ENCODE results near the gene ARF1. TPM values are rescaled to one million over a fixed set of nuclear protein-coding genes. Genes with fewer than 3 reads are reported as not detected.
A peak's percentile ranks its signal among the peaks of the same experiment; 100 is the strongest.

ARF1 gene
- total and polyA plus RNA-seq, 2 of the 8 experiments (the other 6 are each of a cell fraction or from before 2014, with no cell fraction given): 265 to 471 TPM

DNA sequence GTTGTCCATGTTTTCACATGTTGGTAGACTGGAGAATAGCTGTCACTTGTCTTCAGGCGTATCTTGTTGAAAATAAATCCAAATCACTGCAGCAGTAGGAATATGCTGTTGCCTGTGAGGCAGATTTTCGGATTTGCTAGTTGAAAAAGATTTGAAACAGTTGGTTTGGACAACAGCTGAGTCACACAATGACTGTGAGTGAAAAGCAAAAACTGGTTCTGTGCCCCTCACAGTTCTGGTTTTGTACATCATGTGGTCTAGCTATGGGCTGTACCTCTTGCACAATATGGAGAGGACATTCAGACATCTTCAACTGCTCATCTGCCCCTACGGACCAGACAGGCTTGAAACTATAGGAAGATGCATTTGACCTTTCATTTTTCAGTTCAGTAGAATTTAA is 1.8 kb downstream of the ARF1 start:
- Histone ChIP-seq H3K23me2 (ENCODE audit: low read depth, low read length) (peaks cover 15% of the 10 kb centered on the region), H3K79me1 (ENCODE audit: low read depth, low read length) (peaks cover 20% of the 10 kb centered on the region), H3K23ac (ENCODE audit: insufficient read length) (no peak overlapping the region), H3K56ac (replicated peaks; ENCODE audit: insufficient read length, low read depth, low read length) (no peak overlapping the region), H3K79me2 (ENCODE audit: control insufficient read depth in 1 of 2, insufficient read depth in 2 of 2, low read length in 2 of 2) (peaks cover 64 to 66% of the 10 kb centered on the region in 2 experiments), H3K4ac (replicated peaks; ENCODE audit: insufficient read length, low read depth, low read length) (no peak overlapping the region), H3K18ac (ENCODE audit: extremely low read depth, low read length) (no peak overlapping the region), H4K91ac (replicated peaks; ENCODE audit: insufficient read length, low read length) (no peak overlapping the region), H3K9me3 (ENCODE audit: insufficient read depth in 2 of 2, low read depth in 1 of 2, low read length in 1 of 2) (no peaks in the 10 kb centered on the region), H2BK12ac (ENCODE audit: low read depth, low read length) (no peak overlapping the region; the same call in 1 of the 2 replicates), H3K14ac (ENCODE audit: insufficient read length) (no peak overlapping the region), H3K4me1 (replicated peaks in 1 of 4; ENCODE audit: control insufficient read depth in 3 of 4, insufficient read depth in 4 of 4, low read length in 3 of 4) (peaks cover 7 to 22% (median 10%) of the 10 kb centered on the region in 4 experiments), H2AFZ (ENCODE audit: low read length) (no peak overlapping the region), H2BK20ac (ENCODE audit: low read length) (no peak overlapping the region), H4K8ac (ENCODE audit: extremely low read depth, insufficient read depth, low read length) (no peak overlapping the region), H3K27ac (ENCODE audit: low read depth, low read length) (no peak overlapping the region; the same call in 1 of the 2 replicates), H3K9ac (replicated peaks in 1 of 4; ENCODE audit: extremely low read depth in 1 of 4, low read depth in 3 of 4, low read length in 3 of 4) (peak overlapping the region in 2 of 4 experiments; percentile 90 to 91; a peak in 3 of 7 replicates), H2BK120ac (replicated peaks; ENCODE audit: low read depth, low read length) (no peak overlapping the region), H3K4me3 (ENCODE audit: extremely low read depth in 1 of 4, insufficient read depth in 2 of 4, low read depth in 3 of 4, low read length in 4 of 4) (peak overlapping the region; percentile 91 to 99 (median 95); a peak in 7 of 8 replicates), H2BK5ac (ENCODE audit: low read depth, low read length) (no peak overlapping the region), H4K5ac (ENCODE audit: insufficient read length, low read depth, low read length) (no peak overlapping the region), H2AK5ac (ENCODE audit: low read depth, low read length) (no peak overlapping the region), H2BK15ac (ENCODE audit: low read length) (no peak overlapping the region), H3K27me3 (replicated peaks in 1 of 4; ENCODE audit: control insufficient read depth in 3 of 4, extremely low read depth in 1 of 4, insufficient read depth in 3 of 4, low read length in 3 of 4) (peaks cover 0 to 6% (median 5%) of the 10 kb centered on the region in 4 experiments; a peak in 3 of 7 replicates), H3K4me2 (ENCODE audit: insufficient read depth in 1 of 2, low read depth in 2 of 2, low read length in 2 of 2) (peak overlapping the region; percentile 73 to 92), H4K20me1 (replicated peaks in 1 of 2; ENCODE audit: control insufficient read depth in 1 of 2, insufficient read depth in 2 of 2, low read length in 2 of 2) (peaks cover 46 to 62% of the 10 kb centered on the region in 2 experiments), H3K36me3 (ENCODE audit: control insufficient read depth in 2 of 4, insufficient read depth in 4 of 4, low read length in 3 of 4) (no peaks in the 10 kb centered on the region)
- POLR2A ChIA-PET (ENCODE audit: partially characterized antibody): interaction anchor here (0.7 to 4.3 kb wide), 6 partner anchors 8 to 24 kb away, joined by 4 to 27 read pairs (median 6); no protein-coding TSS in a partner anchor
- WGBS, 2 experiments (ENCODE audit: extremely low coverage in 1 of 2, insufficient coverage in 1 of 2, insufficient read length in 1 of 2, insufficient replicate concordance in 2 of 2, low coverage in 1 of 2, low lambda C conversion rate in 2 of 2, missing lambda C conversion rate in 1 of 2): 83% methylated on average over 3 of the region's 3 CpGs; no CpG with 5 or more reads in 1 of the 2 experiments
- CTCF ChIA-PET (ENCODE audit: partially characterized antibody): interaction anchor here (1.3 to 2.2 kb wide), 3 partner anchors 8 to 84 kb away, joined by 3 to 8 read pairs (median 7); no protein-coding TSS in a partner anchor
- FAIRE-seq (no peak), DNase-seq (ENCODE audit: low read depth in 1 of 2, low spot score in 2 of 2) (no peak)
- no peak for TF ChIP-seq BACH1 (IDR thresholded peaks at IDR 0.05; ENCODE audit: low read length)
- TF ChIP-seq, protein P1, sequence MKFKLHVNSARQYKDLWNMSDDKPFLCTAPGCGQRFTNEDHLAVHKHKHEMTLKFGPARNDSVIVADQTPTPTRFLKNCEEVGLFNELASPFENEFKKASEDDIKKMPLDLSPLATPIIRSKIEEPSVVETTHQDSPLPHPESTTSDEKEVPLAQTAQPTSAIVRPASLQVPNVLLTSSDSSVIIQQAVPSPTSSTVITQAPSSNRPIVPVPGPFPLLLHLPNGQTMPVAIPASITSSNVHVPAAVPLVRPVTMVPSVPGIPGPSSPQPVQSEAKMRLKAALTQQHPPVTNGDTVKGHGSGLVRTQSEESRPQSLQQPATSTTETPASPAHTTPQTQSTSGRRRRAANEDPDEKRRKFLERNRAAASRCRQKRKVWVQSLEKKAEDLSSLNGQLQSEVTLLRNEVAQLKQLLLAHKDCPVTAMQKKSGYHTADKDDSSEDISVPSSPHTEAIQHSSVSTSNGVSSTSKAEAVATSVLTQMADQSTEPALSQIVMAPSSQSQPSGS (IDR thresholded peaks at IDR 0.05; ENCODE audit: low read length): no peak
- no peak for TF ChIP-seq SP4 (IDR thresholded peaks at IDR 0.05; ENCODE audit: low read length)
- TF ChIP-seq, protein P2, sequence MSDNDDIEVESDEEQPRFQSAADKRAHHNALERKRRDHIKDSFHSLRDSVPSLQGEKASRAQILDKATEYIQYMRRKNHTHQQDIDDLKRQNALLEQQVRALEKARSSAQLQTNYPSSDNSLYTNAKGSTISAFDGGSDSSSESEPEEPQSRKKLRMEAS (IDR thresholded peaks at IDR 0.05): no peak
- TF ChIP-seq, protein P3, sequence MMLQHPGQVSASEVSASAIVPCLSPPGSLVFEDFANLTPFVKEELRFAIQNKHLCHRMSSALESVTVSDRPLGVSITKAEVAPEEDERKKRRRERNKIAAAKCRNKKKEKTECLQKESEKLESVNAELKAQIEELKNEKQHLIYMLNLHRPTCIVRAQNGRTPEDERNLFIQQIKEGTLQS (IDR thresholded peaks at IDR 0.05; ENCODE audit: insufficient read depth, low read depth, low read length): no peak
- TF ChIP-seq MAFK (IDR thresholded peaks at IDR 0.05; ENCODE audit: low read depth, low read length): no peak
- TF ChIP-seq RNF2 (IDR thresholded peaks at IDR 0.05; ENCODE audit: borderline replicate concordance, low read depth, low read length, missing control alignments, poor library complexity, severe bottlenecking): no peak
- no peak for TF ChIP-seq TEAD4 (IDR thresholded peaks at IDR 0.05; ENCODE audit: low read depth, low read length)
- no peak for TF ChIP-seq CEBPB (IDR thresholded peaks at IDR 0.05; ENCODE audit: low read depth, low read length)
- no peak for TF ChIP-seq CHD1 (IDR thresholded peaks at IDR 0.05; ENCODE audit: low read depth, low read length)
- no peak for TF ChIP-seq GTF2F1 (IDR thresholded peaks at IDR 0.05; ENCODE audit: borderline replicate concordance, low read depth, low read length)
